Glutamatergic neuron (in vitro differentiated cells): ENCODE data around the gene EBP. TPM values are rescaled to one million over a fixed set of nuclear protein-coding genes. Genes with fewer than 3 reads are reported as not detected.
"Not testable (repeated sequence)": the region's sequence is repeated elsewhere in the genome, so short reads cannot be mapped to it uniquely, and the experiment has no call there.

Experiments
- DNase-seq: peaks from one replicate; pipeline ENCODE4 v3.0.0; 2022
- H3K27ac Mint-ChIP-seq: one replicate; pipeline ENCODE4 v1.8.0; 2020; ENCODE audit warnings: mild to moderate bottlenecking, mixed read lengths, inconsistent platforms; ENCODE audit not compliant: unreplicated experiment
- H3K27me3 Mint-ChIP-seq: one replicate; pipeline ENCODE4 v1.8.0; 2020; ENCODE audit warnings: mild to moderate bottlenecking, moderate library complexity, mixed read lengths, inconsistent platforms; ENCODE audit not compliant: unreplicated experiment
- H3K36me3 Mint-ChIP-seq: one replicate; pipeline ENCODE4 v1.8.0; 2020; ENCODE audit warnings: mild to moderate bottlenecking, mixed read lengths, inconsistent platforms; ENCODE audit not compliant: unreplicated experiment
- H3K4me1 Mint-ChIP-seq: one replicate; pipeline ENCODE4 v1.8.0; 2020; ENCODE audit warnings: mild to moderate bottlenecking, low read depth, mixed read lengths, inconsistent platforms; ENCODE audit not compliant: unreplicated experiment
- H3K4me3 Mint-ChIP-seq: one replicate; pipeline ENCODE4 v1.8.0; 2020; ENCODE audit warnings: mild to moderate bottlenecking, mixed read lengths, inconsistent platforms; ENCODE audit not compliant: unreplicated experiment
- H3K9me3 Mint-ChIP-seq: one replicate; pipeline ENCODE4 v1.8.0; 2020; ENCODE audit warnings: mild to moderate bottlenecking, moderate library complexity, mixed read lengths, inconsistent platforms; ENCODE audit not compliant: unreplicated experiment
- CTCF ChIP-seq: fragments of 200-600 bp; sonication (generic); IDR thresholded peaks from one replicate; pipeline ENCODE4 v1.5.0; 2021; ENCODE audit not compliant: partially characterized antibody, unreplicated experiment
- total RNA-seq: library from RNA; stranded (reverse); fragmentation: NEBNext Ultra II Directional; extraction: Animal tissue kit (Norgen Biotek cat#: 25700); gene quantifications from one replicate; pipeline ENCODE4 v1.2.1, GENCODE V29; 2021; ENCODE audit not compliant: unreplicated experiment

The EBP gene
- total RNA-seq, 1 donor from 2014 or later, result 132 TPM

GRCh38 chrX:48516987-48517386, 4.6 kb upstream of the EBP start:
- no peak for DNase-seq
- Mint-ChIP-seq H3K4me1 (peaks cover 7% of the 10 kb centered on the region), H3K27ac (no peak overlapping the region), H3K27me3 (peaks cover 5% of the 10 kb centered on the region), H3K9me3 (peaks cover 3% of the 10 kb centered on the region), H3K4me3 (no peak overlapping the region), H3K36me3 (peaks cover 5% of the 10 kb centered on the region)
- no peak for TF ChIP-seq CTCF

- not testable (repeated sequence) for H3K4me3 Mint-ChIP-seq, H3K27ac Mint-ChIP-seq, H3K9me3 Mint-ChIP-seq, H3K36me3 Mint-ChIP-seq, DNase-seq, H3K27me3 Mint-ChIP-seq
- H3K4me1 Mint-ChIP-seq, result peaks cover 11% of the 10 kb centered on the region
Measured at GRCh38 chrX:48519481-48519880, 2.1 kb upstream of the EBP start.

GRCh38 chrX:48520455-48520854, 1.2 kb upstream of the EBP start:
- Mint-ChIP-seq H3K9me3 (peaks cover 2% of the 10 kb centered on the region), H3K27ac (peak overlapping the region; percentile 86), H3K4me1 (peaks cover 11% of the 10 kb centered on the region), H3K36me3 (peaks cover under 1% of the 10 kb centered on the region), H3K27me3 (peaks cover 3% of the 10 kb centered on the region), H3K4me3 (peak overlapping the region; percentile 91)
- TF ChIP-seq CTCF, result no peak
- no peak for DNase-seq

GRCh38 chrX:48520976-48521352, 644 bp upstream of the EBP start:
- no peak for DNase-seq
- Mint-ChIP-seq H3K27me3 (peaks cover 3% of the 10 kb centered on the region), H3K36me3 (no peaks in the 10 kb centered on the region), H3K27ac (peak overlapping the region; percentile 86), H3K9me3 (peaks cover 2% of the 10 kb centered on the region), H3K4me3 (peak overlapping the region; percentile 91), H3K4me1 (peaks cover 11% of the 10 kb centered on the region)
- no peak for TF ChIP-seq CTCF

GRCh38 chrX:48522291-48522690, 683 bp downstream of the EBP start:
- no peaks in the 10 kb centered on the region for H3K36me3 Mint-ChIP-seq
- peak overlapping the region; percentile 89 for H3K27ac Mint-ChIP-seq
- no peak for DNase-seq
- no peaks in the 10 kb centered on the region for H3K27me3 Mint-ChIP-seq
- H3K4me1 Mint-ChIP-seq, result peaks cover 11% of the 10 kb centered on the region
- H3K4me3 Mint-ChIP-seq, result peak overlapping the region; percentile 91
- H3K9me3 Mint-ChIP-seq, result peaks cover 2% of the 10 kb centered on the region
- no peak for TF ChIP-seq CTCF

GRCh38 chrX:48523682-48524081, 2.1 kb downstream of the EBP start:
- no peaks in the 10 kb centered on the region for H3K36me3 Mint-ChIP-seq
- DNase-seq, result no peak
- no peaks in the 10 kb centered on the region for H3K27me3 Mint-ChIP-seq
- peak overlapping the region; percentile 79 for H3K4me3 Mint-ChIP-seq
- peaks cover 2% of the 10 kb centered on the region for H3K9me3 Mint-ChIP-seq
- H3K4me1 Mint-ChIP-seq, result peaks cover 11% of the 10 kb centered on the region
- H3K27ac Mint-ChIP-seq, result peak overlapping the region; percentile 64
- TF ChIP-seq CTCF, result no peak

- not testable (repeated sequence) for H3K9me3 Mint-ChIP-seq, H3K36me3 Mint-ChIP-seq, H3K27me3 Mint-ChIP-seq, H3K4me1 Mint-ChIP-seq, H3K4me3 Mint-ChIP-seq, DNase-seq, H3K27ac Mint-ChIP-seq
Measured at GRCh38 chrX:48525853-48526252, 4.2 kb downstream of the EBP start.
